ENCODE measurements around the gene SLC7A14. TPM values are rescaled to one million over a fixed set of nuclear protein-coding genes. Genes with fewer than 3 reads are reported as not detected.

Gene SLC7A14
- total RNA-seq, 1 donor from 2014 or later = not detected

DNA sequence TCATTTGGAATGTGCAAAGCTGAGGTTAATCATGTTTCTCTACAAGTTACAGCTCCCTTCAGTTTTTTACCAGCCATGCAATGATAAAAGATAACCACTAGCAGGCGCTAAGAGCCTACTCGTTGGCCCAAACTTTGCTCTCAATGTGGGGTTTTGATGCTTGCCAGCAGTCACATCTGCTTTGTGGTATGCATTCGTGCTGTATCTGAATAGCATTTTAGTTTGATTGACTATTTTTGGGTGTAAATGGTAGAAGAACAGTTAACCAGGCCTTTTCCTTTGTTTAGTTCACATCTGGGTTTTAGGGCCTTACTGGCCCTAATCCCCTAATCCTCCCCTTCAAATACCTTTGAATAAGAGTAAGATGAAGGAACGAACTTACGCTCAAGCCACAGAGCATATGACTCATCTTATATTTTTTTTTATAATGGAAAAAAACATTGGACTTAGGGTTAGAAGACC is 171.6 kb downstream of the SLC7A14 start:
- Mint-ChIP-seq H3K9me3 (peaks cover 2% of the 10 kb centered on the region), H3K4me3 (no peak overlapping the region), H3K27ac (no peak overlapping the region), H3K36me3 (no peaks in the 10 kb centered on the region), H3K27me3 (ENCODE audit: insufficient read depth, low read depth) (peaks cover 12% of the 10 kb centered on the region), H3K4me1 (peaks cover 11% of the 10 kb centered on the region)
- H3K9me3 ChIP-seq (ENCODE audit: low read depth) = no peaks in the 10 kb centered on the region
- H3K4me3 ChIP-seq = no peak overlapping the region
- TF ChIP-seq CTCF (IDR thresholded peaks at IDR 0.05) (peak; percentile 99), EZH2 (IDR thresholded peaks at IDR 0.05) (no peak), EZH2phosphoT487 (IDR thresholded peaks at IDR 0.05) (no peak)
- no peak overlapping the region for H3K27ac ChIP-seq
- no peaks in the 10 kb centered on the region for H3K79me2 ChIP-seq (ENCODE audit: low read depth)
- DNase-seq (ENCODE audit: low spot score) = peak; percentile 79
- no peak overlapping the region for H2AFZ ChIP-seq (replicated peaks)
- H3K9ac ChIP-seq = no peak overlapping the region
- peaks cover 3% of the 10 kb centered on the region for H3F3A ChIP-seq (ENCODE audit: low read depth)
- no peaks in the 10 kb centered on the region for H3K36me3 ChIP-seq
- H3K4me1 ChIP-seq = no peaks in the 10 kb centered on the region
- no peak overlapping the region for H3K4me2 ChIP-seq
- H3K27me3 ChIP-seq = peaks cover 37% of the 10 kb centered on the region
- H4K20me1 ChIP-seq (ENCODE audit: low read depth) = no peaks in the 10 kb centered on the region

DNA sequence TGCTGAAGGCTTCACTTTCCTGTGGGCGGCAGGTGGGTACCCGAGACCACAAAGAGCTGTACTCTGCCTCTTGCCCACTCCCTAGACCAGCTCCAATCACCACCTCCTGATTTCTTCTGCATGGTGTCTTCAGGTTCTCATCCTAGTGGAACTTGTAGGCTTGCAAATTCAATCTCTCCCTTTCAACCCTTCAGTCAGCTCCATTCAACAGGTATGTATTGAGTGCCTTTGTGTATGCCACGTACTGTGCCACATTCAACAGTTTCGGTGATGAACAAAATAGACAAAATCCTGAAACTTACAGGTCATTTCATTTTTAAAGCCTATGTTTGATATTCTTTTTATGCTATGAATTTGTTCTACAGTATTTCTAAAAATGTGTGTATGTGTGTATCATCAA is 172.6 kb downstream of the SLC7A14 start:
- Mint-ChIP-seq H3K27me3 (ENCODE audit: insufficient read depth, low read depth) (peaks cover 10% of the 10 kb centered on the region), H3K4me1 (peaks cover 10% of the 10 kb centered on the region), H3K4me3 (no peak overlapping the region), H3K27ac (no peak overlapping the region), H3K36me3 (no peaks in the 10 kb centered on the region), H3K9me3 (peaks cover 2% of the 10 kb centered on the region)
- peaks cover 1% of the 10 kb centered on the region for H3F3A ChIP-seq (ENCODE audit: low read depth)
- H3K27me3 ChIP-seq = peaks cover 28% of the 10 kb centered on the region
- H3K9me3 ChIP-seq (ENCODE audit: low read depth) = no peaks in the 10 kb centered on the region
- H3K9ac ChIP-seq = no peak overlapping the region
- H4K20me1 ChIP-seq (ENCODE audit: low read depth) = no peaks in the 10 kb centered on the region
- no peak overlapping the region for H3K27ac ChIP-seq
- no peak overlapping the region for H2AFZ ChIP-seq (replicated peaks)
- H3K4me2 ChIP-seq = no peak overlapping the region
- DNase-seq (ENCODE audit: low spot score) = no peak
- H3K36me3 ChIP-seq = no peaks in the 10 kb centered on the region
- H3K4me3 ChIP-seq = no peak overlapping the region
- TF ChIP-seq EZH2 (IDR thresholded peaks at IDR 0.05) = no peak
- no peak for TF ChIP-seq EZH2phosphoT487 (IDR thresholded peaks at IDR 0.05)
- no peak for TF ChIP-seq CTCF (IDR thresholded peaks at IDR 0.05)
- no peaks in the 10 kb centered on the region for H3K4me1 ChIP-seq
- no peaks in the 10 kb centered on the region for H3K79me2 ChIP-seq (ENCODE audit: low read depth)

GRCh38 chr3:170410428-170411029 is 175.3 kb downstream of the SLC7A14 start:
- Histone ChIP-seq H3K36me3 (no peaks in the 10 kb centered on the region), H3K4me2 (no peak overlapping the region), H3K9me3 (ENCODE audit: low read depth) (no peaks in the 10 kb centered on the region), H3K27me3 (peaks cover under 1% of the 10 kb centered on the region), H4K20me1 (ENCODE audit: low read depth) (no peaks in the 10 kb centered on the region), H3K27ac (no peak overlapping the region), H3K4me3 (no peak overlapping the region), H3K4me1 (no peaks in the 10 kb centered on the region), H2AFZ (replicated peaks) (no peak overlapping the region), H3K79me2 (ENCODE audit: low read depth) (no peaks in the 10 kb centered on the region), H3K9ac (no peak overlapping the region), H3F3A (ENCODE audit: low read depth) (no peaks in the 10 kb centered on the region)
- no peaks in the 10 kb centered on the region for H3K36me3 Mint-ChIP-seq
- H3K4me1 Mint-ChIP-seq = peaks cover 5% of the 10 kb centered on the region
- no peak overlapping the region for H3K4me3 Mint-ChIP-seq
- H3K9me3 Mint-ChIP-seq = no peaks in the 10 kb centered on the region
- peaks cover 2% of the 10 kb centered on the region for H3K27me3 Mint-ChIP-seq (ENCODE audit: insufficient read depth, low read depth)
- no peak for DNase-seq (ENCODE audit: low spot score)
- peak overlapping the region; percentile 65 for H3K27ac Mint-ChIP-seq
- peak; percentile 48 for TF ChIP-seq CTCF (IDR thresholded peaks at IDR 0.05)
- no peak for TF ChIP-seq EZH2phosphoT487 (IDR thresholded peaks at IDR 0.05)

Small RNA genes lying within 50 kb of the gene (microRNA-seq; reads per million reads assigned to microRNA genes)
- not detected for gene MIR6828

Other genes with a start within 250 kb of the SLC7A14 start
- gene SKIL, start 228.4 kb downstream of the SLC7A14 start, total RNA-seq (ENCODE audit: low replicate concordance) = 18.0 and 26.6 TPM in 2 replicates
- gene CLDN11, start 167.2 kb downstream of the SLC7A14 start, total RNA-seq (ENCODE audit: low replicate concordance) = 1.6 and 2.0 TPM in 2 replicates

Measured in neural progenitor cell (in vitro differentiated cells).